Measurements from ENCODE around the gene SLC25A47.
"Not testable (repeated sequence)": the region's sequence is repeated elsewhere in the genome, so short reads cannot be mapped to it uniquely, and the experiment has no call there.

The SLC25A47 gene

DNA sequence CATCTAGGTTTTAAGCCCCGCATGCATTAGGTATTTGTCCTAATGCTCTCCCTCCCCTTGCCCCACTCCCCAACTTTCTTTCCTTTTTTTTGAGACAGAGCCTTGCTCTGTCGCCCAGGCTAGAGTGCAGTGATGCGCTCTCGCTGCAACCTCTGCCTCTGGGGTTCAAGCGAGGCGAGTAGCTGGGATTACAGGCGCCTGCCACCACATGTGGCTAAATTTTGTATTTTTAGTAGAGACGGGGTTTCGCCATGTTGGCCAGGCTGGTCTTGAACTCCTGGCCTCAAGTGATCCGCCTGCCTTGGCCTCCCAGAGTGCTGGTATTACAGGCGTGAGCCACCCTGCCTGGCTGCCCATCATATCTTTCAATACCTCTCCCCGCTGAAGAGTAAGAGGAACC, 19.7 kb downstream of the SLC25A47 start:
- DNase-seq = not testable (repeated sequence)

DNA sequence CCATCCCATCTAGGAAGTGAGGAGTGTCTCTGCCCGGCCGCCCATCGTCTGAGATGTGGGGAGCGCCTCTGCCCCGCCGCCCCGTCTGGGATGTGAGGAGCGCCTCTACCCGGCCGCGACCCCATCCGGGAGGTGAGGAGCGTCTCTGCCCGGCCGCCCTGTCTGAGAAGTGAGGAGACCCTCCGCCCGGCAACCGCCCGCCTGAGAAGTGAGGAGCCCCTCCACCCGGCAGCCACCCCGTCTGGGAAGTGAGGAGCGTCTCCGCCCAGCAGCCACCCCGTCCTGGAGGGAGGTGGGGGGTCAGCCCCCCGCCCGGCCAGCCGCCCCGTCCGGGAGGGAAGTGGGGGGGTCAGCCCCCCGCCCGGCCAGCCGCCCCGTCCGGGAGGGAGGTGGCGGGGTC, 21.5 kb downstream of the SLC25A47 start:
- DNase-seq = not testable (repeated sequence)

DNA sequence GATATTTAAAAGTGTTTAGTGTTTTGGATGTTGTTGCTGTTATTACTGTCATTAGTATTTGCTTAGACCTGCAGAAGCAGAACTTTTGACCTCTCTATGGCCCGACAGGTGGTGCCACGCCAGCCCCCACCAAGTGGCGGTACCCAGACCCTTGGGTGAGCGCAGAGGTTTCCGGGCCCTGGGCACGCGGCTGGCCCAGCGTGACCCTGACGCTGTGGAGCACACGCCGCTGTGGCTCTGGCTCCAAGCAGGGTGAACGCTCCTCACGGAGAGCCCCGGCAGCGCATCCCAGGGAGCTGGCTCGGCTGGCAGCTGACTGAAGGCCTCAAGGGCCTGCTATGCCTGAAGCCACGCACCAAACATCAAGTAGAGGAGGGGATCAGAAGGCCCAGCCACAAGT, 22.6 kb downstream of the SLC25A47 start:
- no peak for DNase-seq

DNA sequence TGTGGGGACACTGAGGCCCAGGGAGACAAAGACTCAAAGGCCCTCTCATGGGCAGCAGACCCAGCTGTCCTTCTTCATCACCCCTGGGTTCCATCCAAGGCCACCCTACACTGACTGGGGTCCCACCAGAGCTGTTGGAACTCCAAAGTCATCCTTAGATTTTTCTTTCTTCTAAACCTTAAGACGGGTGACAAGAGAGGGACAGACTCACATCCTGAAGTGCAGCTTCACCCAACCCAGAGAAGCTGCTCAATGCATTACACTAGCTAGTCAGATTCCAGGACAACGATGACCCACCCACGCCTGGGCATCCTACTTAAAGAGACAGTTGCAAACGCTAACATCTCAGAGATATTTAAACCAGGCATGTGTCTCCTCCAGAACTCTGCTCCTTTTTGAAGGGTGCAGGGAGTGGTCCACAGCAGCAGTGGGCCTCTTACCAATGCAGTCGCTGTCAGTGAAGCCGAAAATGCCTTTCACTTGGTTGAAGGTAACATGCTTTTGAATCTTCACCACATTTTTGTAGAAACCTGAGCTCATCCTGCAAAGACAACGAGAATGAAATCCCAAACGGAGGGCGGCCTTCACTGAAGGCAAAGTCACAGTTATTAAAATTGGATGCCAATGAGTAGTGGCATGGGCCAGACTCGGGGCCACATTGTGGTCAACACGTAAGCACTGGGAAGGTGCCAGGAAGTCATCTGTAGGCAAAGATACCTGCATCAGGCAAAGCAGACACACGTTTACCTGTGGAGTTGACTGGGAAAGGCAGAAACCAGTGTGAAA, 23.4 kb downstream of the SLC25A47 start:
- no peak for DNase-seq

DNA sequence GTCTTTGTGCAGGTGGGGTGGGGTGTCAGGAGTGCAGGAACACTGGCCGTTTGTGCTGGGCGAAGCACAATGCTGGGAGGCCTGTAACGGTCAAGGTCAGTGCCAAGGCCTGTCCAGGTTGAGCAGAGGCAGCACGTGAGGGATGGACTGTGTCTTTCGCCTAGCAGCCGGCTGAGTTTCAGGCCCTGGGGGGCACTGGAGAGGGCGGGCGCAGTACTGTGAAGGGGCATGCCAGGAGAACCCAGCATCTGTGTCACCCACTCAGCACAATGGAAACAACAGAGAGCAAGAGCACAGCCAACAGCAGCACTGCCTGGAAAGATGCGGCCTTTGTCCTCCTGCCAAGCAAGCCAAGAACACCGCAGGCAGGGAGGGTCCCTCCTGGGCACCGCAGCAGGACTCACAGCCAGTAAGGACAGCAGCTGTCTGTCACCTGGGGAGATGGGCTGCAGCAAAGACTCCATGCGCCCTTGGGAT, 25.2 kb downstream of the SLC25A47 start:
- no peak for DNase-seq

DNA sequence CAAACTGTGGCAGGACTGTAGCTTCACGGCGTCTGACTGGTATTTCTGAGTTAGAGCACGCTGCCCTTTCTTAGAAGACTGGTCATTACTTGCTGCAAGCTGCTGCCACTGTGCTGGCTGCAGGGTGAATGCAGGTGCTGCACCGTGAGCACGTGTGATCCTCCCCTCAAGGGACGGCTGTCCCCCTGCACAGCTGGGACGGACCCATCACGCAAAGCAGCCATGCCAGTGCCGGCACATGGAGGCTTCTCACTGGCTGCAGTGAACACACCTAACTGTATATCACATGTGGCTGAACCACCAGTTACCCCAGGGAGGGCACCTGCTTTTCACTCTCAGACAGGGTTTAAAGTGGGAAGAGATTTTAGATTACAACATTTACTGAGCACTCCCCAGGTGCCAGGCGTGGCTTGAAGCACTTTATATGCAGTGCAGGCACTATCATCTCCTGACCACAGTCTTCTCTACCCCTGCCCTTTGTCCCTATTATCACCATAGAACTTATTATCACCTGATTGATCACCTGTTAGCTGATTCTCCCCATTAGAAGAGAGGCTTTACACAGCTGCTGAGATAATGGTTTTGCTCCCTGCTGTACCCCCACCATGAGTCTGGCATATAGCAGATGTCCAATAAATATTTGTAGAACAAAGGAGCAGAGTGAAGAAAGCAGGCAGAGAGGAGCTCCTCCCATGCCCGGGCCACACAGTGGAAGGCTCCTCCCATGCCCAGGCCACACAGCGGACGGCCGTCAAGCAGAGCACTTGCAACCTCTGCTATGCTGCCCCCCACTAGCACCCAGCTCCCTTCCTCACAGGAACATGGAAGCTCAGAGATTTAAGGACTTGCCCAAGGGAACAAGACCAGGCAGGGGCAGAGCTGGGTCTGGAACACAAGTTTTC, 25.9 kb downstream of the SLC25A47 start:
- DNase-seq = no peak

DNA sequence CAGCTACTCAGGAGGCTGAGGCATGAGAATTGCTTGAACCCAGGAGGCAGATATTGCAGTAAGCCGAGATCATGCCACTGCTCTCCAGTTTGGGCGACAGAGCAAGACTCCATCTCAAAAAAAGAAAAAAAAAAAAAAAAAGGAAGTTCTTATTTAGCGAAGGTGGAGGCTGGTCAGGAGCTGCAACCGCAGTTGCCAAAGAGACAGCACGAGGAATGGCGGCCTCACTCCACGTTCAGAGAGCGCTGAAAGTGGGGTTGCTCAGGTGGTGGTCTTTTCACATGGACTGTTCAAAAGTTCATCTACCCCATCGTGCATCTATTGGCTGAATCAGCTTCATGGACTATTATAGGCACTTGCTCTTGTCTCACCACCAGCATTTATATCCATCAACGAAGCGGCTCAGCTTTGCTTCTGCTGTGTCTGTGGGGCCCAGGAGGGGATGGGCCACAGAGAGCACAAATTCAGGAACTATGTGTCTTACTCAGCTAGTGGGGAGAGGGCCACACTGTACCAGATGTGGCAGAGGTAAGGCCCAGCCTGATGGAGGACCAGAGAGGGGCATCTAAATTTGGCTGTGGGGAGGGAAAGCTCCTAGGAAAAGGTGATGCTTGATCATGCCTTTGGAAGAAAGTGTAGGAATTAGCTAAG, 27.3 kb downstream of the SLC25A47 start:
- DNase-seq = no peak

DNA sequence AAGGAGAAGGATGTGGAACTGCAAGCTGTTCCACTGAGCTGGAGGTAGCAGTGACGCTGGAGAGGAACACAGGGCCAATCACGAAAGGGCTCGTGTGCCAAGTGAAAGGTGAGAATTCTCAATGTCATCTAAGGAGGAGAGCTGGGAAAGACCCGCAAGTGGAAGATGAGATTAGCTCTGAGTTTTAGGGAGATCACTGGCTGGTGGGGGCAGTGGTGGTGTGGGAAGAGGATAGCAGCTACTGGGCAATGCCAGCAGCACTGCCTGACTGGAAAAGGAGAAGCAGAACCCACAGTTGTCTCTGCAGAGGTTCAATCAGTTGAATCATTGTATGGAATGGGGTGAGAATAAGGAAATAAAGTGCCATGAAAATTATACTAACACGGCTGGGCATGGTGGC, 27.8 kb downstream of the SLC25A47 start:
- DNase-seq = no peak

DNA sequence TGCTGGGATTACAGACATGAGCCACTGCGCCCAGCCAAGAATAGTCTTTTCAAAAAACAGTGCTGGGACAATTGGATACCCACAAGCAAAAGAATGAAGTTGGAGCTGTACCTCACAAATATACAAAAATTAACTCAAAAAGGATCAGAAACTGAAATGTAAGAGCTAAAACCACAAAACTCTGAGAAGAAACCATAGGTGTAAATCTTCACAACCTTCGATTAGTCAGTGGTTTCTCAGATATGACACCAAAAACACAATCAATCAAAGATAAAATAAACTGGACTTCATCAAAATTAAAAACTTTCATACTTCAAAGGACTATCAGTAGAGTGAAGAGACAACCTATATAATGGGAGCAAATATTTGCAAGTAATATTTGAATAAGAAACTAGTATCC, 35.3 kb downstream of the SLC25A47 start:
- DNase-seq = no peak

DNA sequence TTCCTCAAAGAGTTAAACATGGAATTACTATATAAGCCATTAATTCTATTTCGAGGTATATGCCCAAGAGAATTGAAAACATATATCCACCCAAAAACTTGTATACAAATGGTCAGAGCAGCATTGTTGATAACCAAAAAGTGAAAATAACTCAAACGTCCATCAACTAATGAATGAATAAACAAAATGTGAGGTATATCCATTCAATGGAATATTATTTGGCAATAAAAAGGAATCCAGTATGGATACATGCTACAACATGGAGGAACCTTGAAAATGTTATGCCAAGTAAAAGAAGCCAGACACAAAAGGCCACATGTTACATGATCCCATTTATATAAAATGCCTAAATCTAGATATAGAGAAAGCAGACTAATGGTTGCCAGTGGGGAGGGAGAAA, 36.0 kb downstream of the SLC25A47 start:
- DNase-seq = no peak

DNA sequence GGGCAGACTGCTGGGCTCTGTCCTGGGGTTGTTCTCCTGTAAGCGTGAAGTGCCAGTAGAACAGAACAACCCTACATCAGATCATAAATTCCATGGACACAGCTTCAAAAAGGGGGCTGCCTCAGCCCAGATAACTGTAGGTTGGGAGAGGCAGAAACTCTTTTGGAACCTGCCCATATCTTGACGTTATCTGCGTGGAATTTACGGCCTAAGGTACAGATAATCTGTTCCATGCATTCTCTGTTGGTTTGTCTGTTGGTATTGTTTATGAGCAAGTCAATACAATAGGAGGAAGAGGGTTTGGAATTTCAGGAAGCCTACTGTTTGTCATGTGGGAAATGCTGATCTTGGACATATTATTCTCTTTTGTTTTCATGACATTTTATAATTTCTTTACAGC, 36.7 kb downstream of the SLC25A47 start:
- no peak for DNase-seq

DNA sequence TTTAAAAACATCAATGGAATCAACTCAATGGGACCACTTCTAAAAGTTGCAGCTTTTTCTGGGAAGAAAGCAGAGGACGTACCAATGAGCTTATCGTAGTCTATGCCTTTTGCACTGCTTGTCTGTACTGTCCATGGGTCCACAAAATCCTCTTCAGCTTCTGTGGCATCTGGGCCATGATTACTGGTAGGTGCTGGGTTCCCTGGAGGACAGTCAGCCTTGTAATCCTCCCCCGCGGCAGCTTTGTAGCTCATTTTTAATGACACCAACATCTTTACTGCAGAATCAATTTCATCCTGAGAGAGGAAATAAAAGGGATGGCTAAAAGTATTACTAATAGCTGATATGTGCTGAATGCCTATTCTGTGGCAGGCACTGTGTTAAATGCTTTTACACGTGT, 38.5 kb downstream of the SLC25A47 start:
- no peak for DNase-seq

DNA sequence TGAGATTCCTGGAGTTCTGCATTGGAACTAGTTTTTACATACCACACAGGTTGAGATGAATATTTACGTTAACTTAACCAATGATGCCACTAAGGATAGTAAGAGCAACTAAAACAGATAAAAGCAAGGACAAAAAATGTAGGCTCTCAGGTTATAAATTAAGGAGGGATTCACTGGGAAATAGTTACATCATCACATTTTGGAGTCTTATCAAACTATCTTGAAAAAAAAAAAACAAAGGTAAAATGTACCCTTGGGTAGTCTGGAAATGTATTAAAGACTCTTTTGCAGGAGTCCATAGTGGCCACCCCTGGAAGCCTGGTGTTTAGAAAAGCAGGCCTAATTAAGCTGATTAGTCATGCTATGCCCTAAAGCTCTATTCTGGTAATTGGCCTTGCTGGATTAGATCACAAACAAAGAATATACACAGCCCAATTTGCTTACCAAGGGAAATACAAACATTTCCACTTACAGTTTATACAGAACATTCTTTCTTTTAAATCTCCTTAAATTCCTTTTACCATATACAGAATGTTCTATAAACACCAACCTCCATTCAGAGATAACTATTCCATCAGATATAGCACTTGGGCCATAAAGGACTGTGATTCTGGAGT, 39.3 kb downstream of the SLC25A47 start:
- DNase-seq = no peak

DNA sequence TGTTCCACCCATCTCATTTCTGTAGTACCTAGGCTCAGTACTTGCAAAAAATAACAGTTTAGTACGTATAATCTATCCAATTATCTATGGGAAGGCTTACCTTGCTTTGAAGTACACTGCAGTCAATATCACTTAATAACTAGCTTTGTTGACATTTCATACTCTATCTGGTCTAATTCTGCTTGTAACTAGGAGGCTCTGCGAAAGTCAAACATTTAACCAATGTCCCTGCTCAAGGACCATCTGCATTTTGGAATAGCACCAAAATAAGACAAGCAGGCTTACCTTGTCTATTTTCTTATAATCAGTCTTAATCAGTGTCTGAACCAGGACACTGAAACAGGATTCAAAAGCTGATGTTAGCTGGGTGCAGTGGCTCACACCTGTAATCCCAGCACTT, 39.9 kb downstream of the SLC25A47 start:
- DNase-seq = no peak

DNA sequence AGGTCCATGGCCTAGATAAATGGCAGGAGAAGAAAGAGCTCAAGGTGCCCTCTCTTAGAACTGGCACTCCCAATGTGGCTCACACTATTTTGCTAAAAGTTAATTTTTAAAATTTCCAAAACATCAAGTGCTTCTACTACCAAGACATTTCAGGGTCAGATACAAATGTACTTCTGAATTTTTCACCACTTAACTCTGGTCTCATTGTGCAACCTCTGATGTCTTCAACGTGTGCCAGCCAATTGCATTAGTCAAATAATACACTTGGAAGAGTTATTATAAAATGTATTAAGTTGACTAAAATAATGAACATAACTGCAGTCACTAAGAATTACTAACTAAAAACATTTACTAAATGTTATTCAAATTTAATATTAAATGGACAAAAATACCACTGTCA, 41.3 kb downstream of the SLC25A47 start:
- no peak for DNase-seq

DNA sequence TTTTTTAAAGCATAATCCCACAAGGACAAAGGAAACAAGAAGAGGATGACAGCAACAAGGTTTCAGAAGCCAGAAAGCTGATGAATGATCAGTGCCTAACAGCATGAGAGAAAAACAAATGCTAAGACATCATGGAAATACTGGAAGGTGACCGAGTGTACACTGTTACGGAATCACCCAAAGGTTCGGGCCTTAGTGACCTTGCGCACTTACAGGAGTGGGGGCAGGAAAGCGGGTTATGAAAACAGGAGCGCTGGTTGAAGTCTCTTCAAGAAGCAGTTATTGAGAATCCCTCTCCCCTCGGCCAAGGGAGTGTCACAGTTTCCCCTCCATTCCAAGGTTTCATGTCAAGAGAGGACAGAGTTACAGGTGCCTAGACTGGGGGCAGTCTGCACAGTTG, 42.6 kb downstream of the SLC25A47 start:
- no peak for DNase-seq

DNA sequence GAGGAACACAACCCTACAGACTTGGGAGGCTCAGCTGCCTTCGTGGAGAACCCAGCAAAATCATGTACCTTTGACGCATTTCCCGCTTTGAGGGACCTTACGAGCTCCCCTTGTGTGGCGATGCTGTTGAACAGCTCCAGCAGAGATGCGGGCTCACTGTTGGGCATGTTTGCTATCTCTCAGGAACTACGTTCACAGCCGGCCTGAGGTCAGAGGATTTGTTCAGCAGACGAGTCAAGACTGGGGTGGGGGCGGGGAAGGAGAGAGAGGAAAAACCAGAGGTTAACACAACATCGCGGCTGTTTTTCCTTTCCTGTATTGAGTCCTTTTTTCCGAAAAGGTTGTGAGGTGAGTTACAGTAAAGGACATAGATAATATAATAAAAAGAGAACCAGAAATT, 45.9 kb downstream of the SLC25A47 start:
- DNase-seq = no peak

DNA sequence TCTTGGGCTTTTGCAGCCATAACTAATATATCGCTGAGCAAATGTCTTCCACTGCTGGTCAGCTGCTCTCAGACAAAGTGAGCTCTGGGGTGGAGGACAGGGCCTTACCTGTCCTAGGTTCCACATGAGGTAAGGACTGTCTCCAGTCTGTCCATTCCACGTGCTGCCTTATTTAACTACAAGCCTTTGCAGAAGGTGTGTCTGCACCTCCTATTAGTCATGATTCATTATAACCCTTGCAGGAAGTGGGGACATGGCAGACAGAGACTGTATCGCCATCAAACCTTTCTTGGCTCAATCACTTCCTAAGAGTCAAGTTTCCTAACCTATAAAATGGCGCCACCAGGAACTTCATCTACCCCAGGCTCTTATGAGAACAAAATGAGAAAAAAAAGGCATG, 46.9 kb downstream of the SLC25A47 start:
- DNase-seq = no peak

DNA sequence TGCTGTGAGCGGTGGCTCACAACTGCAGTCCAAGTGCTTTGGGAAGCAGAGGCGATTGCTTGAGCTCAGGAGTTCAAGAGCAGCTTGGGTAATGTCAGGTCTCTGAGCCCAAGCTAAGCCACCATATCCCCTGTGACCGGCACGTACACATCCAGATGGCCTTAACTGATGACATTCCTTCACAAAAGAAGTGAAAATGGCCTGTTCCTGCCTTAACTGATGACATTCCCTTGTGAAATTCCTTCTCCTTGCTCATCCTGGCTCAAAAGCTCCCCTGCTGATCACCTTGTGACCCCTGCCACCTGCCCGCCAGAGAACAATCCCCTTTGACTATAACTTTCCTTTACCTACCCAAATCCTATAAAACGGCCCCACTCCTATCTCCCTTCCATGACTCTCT, 48.6 kb downstream of the SLC25A47 start:
- no peak for DNase-seq

DNA sequence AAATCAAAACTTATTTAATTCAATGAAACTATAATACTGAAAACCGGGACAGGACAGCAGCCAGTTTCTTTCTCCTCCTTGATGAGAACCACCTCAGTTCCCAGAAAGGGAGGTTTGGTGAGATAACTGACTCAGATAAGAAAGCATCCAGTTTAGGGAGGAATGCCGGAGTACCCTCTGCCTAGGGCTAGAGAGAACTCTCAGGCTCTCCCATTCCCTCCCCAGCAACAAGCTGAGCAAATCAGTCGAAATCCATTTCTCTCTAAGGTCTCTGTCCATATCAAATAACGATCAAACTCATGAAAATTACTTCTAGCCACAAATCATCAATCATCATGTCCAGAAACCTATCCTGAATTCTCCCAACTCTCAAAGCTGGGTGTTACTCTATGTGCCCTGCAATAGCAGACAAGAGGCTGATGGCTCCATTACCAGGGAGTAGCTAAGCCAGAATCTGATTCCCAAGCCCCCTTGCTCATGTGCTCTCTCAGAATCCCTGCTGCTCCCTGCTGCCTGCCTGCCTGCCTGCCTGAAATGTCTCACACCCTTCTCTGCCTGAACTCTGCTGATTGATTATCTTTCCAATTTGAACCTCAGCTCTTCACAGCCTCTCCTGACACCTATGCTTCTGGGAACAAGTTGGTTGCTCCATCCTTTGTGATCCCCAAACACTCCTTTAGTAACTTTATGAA, 49.4 kb downstream of the SLC25A47 start:
- no peak for DNase-seq

DNA sequence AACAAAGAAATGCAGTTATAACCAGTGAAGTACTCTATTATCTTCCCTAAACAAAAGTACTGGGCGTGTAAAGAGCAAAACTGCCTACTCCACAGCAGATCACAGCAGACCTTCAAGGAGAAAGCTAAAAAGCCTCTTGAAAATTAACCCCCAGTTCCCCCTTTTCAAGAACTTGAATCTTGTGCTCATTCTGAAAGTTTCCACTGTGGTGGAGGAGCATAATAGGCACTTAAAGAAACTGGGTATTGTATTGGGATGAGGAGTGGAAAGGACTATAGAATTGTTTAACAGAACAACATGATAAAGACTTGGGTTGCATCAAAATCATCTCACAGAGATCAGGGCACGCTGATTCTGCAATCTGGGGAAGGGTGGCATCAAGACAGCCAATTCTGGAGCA, 51.1 kb downstream of the SLC25A47 start:
- no peak for DNase-seq

Data from amygdala (tissue), 56 donors.